CD4-positive, alpha-beta T cell treated with Interleukin-15 for 4 hours (primary cell): ENCODE data around the gene SUPT20HL1.
"Not testable (repeated sequence)": the region's sequence is repeated elsewhere in the genome, so short reads cannot be mapped to it uniquely, and the experiment has no call there.

Experiments used
- DNase-seq: peaks from one replicate; pipeline ENCODE4 v3.0.0-alpha.2; 2020; ENCODE audit warnings: low spot score

Gene SUPT20HL1

GRCh38 chrX:24363432-24364181 lies 3.2 kb downstream of the SUPT20HL1 start:
- DNase-seq, result not testable (repeated sequence)

GRCh38 chrX:24364326-24364725 lies 3.9 kb downstream of the SUPT20HL1 start:
- DNase-seq, result no peak

- no peak for DNase-seq
Observed at GRCh38 chrX:24364851-24365538, 4.6 kb downstream of the SUPT20HL1 start.

DNA sequence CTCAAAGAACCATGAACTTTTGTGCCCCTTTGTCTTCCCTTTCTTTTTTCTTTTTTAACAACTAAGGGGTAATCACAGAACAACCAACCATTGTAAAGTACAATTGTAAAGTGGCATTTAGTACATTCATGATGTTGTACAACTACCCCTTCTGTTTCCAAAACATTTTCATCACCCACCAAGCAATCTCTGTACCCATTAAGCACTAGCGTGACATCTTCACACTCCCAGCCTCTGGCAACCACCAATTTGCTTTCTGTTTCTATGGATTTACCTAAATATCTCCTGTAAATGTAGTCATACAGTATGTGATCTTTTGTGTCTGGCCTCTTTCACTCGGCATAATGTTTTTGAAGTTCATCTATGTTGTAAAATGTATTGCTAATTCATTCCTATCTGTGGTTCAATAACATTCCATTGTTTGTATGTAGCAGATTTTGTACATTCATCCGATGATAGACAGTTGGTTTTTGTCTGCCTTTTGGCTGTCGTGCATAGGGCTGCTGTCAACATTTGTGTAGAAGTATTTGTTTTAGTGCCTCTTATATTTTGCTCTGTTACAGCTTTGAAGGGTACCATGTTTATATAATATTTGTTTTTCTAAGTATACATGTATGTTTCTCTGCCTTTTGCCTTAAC lies 6.4 kb downstream of the SUPT20HL1 start:
- DNase-seq, result not testable (repeated sequence)

DNA sequence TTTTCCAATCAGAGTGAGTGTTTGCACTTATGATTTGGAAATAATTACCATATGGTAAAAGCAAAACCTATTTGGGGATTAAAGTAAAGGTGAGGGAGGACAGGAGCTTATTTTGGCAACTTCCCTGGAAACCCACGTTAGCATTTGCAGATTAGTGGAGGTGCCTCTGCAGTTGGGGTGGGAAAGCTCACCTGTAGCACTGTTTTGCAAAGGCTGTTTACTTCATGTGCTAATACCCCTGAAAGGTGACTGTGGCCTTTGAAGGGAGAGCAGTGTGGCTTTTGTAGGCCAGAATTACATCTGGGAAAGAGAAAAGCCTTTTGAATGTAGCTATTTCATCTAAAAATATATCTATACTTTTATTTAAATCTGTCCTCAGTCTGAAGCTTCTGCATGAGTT lies 9.4 kb downstream of the SUPT20HL1 start:
- DNase-seq, result no peak

DNA sequence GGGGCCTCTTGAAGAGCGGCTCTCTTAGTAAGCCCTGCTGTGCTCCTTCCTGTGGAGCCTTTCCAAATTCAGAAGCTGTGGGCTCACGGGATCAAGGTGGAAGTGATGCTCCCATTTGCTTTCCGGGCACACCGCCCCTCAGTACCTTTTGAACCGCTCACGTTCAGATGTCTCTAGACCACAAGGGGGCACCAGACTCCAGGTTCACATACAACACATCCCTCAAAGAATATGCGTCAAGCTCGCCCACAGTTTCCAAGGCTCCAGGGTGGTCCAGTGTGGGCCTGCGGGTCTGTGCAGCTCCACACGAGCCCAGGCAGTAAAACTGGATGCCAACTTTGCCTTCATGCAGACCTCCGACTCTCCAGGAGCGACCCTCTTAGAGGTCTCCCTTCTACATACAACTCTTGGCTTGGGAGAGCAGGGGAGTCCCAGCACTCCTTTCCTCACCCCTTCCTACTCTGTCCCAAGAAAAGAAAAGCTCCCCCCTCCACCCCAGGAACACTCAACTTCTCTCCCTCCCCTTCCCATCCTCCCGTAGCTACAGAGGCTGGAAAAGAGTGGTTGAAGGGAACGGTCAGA lies 11.0 kb downstream of the SUPT20HL1 start:
- peak; percentile 55 for DNase-seq

DNA sequence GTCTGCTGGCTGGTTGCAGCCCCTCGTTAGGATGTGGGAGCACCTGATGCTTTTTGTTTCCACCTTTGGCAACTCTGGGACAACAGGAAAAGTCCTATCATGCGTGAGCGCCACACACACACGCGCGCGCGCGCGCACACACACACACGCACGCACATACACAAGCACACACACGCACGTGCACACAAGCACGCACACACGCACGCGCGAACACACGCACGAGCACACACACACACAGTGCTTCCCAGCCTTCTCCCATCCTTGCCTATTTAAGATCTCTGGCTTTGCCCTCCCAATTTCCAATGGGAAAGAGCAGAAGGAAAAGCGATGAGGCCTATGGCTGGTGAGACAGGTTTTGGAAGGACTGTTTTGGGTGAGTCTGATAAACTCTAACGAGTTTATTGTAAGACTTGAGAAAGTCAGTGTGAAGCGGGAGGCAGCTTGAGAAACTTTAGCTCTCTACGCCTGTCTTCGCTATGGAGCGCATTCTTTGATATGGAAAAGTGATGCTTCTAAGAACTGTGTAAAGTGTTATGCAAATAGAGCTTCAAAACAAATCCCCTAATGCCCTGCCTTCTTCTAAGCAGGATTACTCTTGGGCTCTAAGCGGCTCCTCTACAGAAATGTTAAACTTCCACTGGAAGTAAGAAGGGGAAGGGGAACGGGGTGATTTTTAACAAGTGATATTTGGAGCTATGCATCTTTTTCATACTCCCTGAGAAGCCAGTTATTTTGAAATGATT lies 11.8 kb downstream of the SUPT20HL1 start:
- no peak for DNase-seq

DNA sequence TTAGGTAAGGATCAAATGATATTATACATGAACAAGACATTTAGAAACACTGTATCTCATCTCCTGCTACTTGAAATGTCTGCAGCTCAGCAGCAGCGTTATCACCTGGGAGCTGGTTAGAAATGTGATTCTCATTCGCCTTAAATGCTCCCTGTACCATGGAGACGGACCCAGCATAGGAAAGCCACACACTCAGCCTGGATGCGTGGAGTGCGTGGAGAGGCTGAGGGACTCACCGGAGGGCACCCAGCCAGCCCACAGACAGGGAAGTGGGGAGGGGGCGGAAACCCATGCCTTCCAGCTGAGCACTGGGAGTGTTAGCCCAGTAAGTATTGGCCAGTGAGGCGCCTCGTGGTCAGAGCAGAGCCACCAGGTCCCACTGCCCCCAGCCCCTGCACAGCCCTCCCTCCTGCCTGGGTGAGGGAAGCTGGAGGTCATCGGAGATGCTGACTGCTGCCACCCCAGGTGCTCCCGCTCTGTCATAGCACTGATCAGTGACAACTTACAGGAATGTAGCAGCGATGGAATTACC lies 15.2 kb downstream of the SUPT20HL1 start:
- DNase-seq, result no peak

DNA sequence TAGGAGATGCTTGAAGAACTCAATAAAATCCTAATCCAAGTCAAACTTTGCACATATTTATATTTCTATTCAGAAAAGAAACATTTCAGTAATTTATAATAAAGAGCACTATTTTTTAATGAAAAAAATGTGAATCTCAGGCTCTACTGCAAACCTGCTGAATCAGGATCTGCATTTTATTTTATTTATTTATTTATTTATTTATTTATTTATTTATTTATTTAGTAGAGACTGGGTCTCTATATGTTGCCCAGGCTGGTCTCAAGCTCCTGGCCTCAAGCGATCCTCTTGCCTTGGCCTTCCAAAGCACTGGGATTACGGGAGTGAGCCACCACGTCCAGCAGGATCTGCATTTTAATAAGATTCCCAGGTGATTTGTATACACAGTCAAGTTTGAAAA lies 16.0 kb downstream of the SUPT20HL1 start:
- no peak for DNase-seq

DNA sequence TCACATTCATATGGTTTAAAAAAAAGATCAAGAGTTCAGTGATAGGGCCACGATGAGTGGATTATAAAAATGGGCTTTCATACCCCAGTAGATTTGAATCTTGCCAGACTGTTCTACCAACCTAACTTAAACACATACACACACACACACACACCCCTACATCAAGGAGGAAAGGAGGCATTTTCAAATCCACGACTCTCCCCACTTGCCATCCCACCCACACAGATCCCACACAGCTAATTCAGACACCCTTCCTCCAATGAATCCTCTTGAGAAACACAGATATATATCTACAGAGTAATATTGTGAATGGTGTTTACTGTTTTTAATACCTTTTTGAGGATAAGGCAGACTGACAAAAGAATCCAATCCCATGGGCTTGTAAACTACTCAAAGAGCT lies 16.8 kb downstream of the SUPT20HL1 start:
- DNase-seq, result no peak

- DNase-seq, result no peak
Observed at GRCh38 chrX:24377911-24378468, 17.6 kb downstream of the SUPT20HL1 start.

DNA sequence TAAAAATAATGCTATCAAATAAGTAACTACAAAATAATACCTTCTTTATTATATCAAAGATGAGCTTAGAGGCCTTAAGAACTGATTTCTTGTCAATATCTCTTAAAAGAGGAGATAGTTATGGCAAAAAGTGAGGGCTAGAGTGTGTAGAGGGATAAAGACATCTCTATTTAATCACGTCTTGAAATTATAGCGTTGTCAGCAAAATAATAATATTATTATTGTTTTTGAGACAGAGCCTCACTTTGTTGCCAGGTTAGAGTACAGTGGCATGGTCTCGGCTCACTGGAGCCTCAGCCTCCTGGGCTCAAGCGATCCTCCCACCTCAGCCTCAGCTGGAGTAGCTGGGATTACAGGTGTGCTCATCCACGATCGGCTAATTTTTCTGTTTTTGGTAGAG lies 18.3 kb downstream of the SUPT20HL1 start:
- DNase-seq, result no peak

DNA sequence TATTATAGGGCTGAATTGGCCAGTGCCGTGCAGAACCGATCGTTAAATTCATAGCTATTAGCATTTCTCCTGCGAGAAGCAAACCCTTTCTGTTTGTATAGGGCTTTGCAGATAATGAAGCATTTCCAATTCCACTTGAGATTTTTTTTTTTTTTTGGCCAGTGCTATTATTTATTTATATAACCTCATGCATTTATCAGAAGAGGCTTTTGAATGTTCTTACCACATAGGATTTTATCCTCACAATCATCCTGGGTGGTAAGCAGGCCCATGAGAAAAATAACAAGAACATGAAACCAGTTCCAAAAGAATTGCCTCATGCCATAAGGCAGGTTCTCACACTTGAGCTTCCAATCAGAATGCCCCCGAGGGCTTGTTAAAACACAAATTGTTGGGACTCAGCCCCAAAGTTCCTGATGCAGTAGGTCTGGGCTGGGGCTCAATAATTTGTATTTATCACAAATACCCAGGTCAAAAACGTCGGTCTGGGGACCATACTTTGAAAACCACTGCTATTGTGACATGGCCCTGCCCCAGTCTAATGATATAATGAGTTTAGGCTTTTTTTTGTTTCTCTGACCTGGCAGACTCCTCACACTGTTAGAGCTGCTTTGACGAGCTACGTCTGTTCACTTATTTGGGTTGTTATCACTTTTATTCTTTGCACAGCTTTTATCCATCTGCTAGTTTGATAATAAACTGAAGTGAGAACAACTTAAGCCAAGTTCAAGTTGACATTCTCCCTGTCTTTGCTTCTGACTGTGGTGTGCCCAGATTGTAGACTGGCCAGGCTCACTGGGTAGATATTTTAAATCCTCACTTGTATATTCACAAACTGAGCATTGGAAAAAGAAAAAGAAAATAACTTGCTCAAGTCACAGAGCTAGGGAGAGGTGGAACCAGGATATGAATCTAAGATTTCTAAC lies 20.1 kb downstream of the SUPT20HL1 start:
- DNase-seq, result no peak

- not testable (repeated sequence) for DNase-seq
Observed at GRCh38 chrX:24382315-24382714, 21.9 kb downstream of the SUPT20HL1 start.

DNA sequence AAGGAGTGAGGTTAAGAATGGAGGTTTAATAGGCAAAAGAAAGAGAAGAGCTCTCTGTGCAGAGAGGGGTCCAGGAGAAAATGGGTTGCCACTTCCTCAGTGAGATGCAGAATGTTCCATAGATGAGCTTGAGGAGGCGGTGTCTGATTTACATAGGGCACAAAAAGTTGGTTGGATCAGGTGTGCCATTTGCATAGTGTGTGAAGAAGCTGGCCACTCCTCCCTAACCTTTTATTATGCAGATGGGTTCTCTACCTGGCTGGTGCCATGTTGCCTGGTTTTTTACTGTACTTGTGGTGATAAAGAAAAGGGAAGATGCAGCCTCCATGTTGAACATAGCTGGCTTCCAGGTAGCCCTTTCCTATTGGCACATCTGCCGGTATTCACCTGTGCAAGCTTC lies 27.3 kb downstream of the SUPT20HL1 start:
- no peak for DNase-seq

DNA sequence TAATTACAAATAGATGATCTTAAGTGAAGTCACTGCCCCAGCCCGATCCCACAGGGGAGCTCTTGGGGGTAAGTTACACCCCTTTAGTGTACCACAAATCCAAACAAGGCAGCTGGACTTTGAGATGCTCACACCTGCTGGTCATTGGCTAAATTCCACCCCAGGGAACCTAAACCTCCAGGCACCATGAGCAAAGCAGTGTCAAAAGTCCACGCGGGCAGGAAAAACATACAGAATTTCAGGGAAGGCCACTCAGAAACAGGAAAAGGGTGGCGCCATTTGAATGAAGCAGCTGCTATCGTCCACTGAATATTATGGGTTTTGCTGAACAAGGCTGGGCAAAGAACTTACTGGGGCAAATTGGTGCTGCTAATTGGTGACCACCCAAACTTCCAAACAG lies 30.9 kb downstream of the SUPT20HL1 start:
- DNase-seq, result no peak

DNA sequence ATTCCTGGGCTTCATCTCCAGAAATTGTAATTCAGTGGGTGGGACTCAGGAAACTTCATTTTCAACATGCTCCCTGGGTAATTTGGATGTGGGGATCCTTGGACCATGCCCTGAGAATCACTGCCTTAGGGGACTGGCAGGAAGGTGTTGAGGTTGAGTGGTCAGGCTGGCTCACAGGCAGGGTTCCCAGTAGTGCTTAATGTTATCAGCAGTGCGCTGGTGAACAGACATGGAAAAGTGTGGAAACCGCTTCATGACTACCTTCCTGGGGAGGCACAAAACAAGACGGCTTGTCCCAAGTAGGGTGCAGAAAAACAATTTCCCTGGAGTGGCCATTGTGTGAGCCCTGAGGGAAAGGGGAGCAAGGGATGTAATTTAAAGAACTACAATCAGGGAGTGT lies 31.4 kb downstream of the SUPT20HL1 start:
- no peak for DNase-seq

DNA sequence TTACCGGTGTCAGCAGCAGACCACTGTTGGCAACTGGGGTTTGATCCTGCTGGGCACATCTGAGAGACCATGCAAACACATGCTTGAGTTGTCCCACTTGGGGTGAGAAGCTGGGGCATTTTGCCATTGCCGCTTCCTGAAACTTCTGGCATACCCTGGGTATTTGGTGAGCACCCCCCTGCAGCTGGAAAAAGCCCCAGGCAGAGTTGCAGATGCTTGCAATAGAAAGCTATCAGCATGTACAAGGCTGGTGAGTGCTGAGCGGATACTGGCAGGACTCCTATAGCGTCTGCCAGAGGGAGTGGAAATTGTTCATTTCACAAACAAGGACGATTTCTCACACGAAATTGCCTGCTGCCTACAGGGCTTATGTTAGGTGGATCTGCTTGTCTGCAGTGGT lies 32.3 kb downstream of the SUPT20HL1 start:
- no peak for DNase-seq

- peak; percentile 62 for DNase-seq
Observed at GRCh38 chrX:24395775-24396174, 35.3 kb downstream of the SUPT20HL1 start.

DNA sequence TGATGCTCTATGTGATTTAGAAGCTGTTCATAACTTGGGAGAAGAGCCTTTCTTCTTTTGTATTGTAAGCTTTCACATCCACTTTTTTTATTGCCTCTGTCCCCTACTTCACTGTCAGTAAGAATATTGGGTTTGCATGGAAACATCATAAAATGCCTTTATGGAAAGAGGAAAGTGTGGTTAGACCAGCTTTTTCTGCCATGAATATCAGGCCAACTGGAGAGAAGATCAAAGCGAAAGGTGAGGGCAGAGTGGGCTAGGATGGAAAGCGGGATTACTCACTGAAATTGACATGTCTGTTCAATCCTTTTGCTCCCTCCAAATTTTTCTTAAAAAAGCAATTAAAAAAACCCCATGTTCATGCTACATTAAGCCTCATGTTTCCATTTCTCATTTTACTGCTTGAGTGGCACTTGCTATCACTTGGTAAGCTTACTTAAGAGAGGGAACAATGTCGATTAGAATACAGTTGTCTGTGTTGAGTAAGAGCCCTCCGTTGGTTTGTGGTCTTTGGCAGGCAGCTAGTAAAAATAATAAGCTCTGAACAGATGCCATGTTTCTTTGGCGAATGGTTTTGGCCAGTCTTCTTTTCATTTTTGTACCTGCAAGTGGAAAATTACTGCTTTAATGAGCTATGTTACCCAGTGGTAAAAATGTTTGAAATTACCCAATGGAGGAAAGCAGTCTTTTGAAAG lies 35.9 kb downstream of the SUPT20HL1 start:
- no peak for DNase-seq
